Posterior vena cava (tissue), 2 donors: ENCODE measurements around the gene SPECC1. TPM values are rescaled to one million over a fixed set of nuclear protein-coding genes. Genes with fewer than 3 reads are reported as not detected.
"Not testable (repeated sequence)": the region's sequence is repeated elsewhere in the genome, so short reads cannot be mapped to it uniquely, and the experiment has no call there.

ENCODE experiments used
- DNase-seq: peaks from one replicate; pipeline ENCODE4 v3.0.0-alpha.2; 2020; ENCODE audit warnings: low spot score
- intact Hi-C, 2 donors: fragments of 100-400 bp; cut with DNase I; formaldehyde crosslinking; loops; one replicate each; pipeline versions ENCODE4 v1.14.1 to v1.14.2; 2022 to 2023
- long read RNA-seq, 2 donors: library from polyadenylated mRNA; unstranded; transcript quantifications; one replicate each; pipeline ENCODE4 v2.0.0, GENCODE V29; 2020 to 2021
- total RNA-seq, 2 donors: library from RNA; stranded (reverse); fragmentation: NEBNext Ultra II Directional; extraction: Animal tissue kit (Norgen Biotek cat#: 25700); gene quantifications; one replicate each; pipeline ENCODE4 v1.2.1, GENCODE V29; 2021
- donor health status: DM: yes; HTN: yes; CAD: no.
- donor health status: DM: yes; HTN: yes; CAD: no.

SPECC1 gene, protein sequence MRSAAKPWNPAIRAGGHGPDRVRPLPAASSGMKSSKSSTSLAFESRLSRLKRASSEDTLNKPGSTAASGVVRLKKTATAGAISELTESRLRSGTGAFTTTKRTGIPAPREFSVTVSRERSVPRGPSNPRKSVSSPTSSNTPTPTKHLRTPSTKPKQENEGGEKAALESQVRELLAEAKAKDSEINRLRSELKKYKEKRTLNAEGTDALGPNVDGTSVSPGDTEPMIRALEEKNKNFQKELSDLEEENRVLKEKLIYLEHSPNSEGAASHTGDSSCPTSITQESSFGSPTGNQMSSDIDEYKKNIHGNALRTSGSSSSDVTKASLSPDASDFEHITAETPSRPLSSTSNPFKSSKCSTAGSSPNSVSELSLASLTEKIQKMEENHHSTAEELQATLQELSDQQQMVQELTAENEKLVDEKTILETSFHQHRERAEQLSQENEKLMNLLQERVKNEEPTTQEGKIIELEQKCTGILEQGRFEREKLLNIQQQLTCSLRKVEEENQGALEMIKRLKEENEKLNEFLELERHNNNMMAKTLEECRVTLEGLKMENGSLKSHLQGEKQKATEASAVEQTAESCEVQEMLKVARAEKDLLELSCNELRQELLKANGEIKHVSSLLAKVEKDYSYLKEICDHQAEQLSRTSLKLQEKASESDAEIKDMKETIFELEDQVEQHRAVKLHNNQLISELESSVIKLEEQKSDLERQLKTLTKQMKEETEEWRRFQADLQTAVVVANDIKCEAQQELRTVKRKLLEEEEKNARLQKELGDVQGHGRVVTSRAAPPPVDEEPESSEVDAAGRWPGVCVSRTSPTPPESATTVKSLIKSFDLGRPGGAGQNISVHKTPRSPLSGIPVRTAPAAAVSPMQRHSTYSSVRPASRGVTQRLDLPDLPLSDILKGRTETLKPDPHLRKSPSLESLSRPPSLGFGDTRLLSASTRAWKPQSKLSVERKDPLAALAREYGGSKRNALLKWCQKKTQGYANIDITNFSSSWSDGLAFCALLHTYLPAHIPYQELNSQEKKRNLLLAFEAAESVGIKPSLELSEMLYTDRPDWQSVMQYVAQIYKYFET
- total RNA-seq, result 10 to 100 TPM; 44.7 to 59.1 TPM
- long read RNA-seq, donor 1, full-length matches to known transcripts, result 1 of 10 reads
- long read RNA-seq, donor 1, partial matches to known transcripts, result 2 of 10 reads
- long read RNA-seq, donor 1, other reads (novel, unspliced or antisense), result 7 of 10 reads
- long read RNA-seq, donor 2, partial matches to known transcripts, result 11 of 22 reads
- long read RNA-seq, donor 2, other reads (novel, unspliced or antisense), result 5 of 22 reads

- intact Hi-C loops, result loop anchor here in 1 of 2 donors (5.0 kb wide), 2 partner anchors 88 to 108 kb away; no protein-coding TSS in a partner anchor
- DNase-seq, result peak; percentile 94
Measured at GRCh38 chr17:20009302-20010098, at the start of gene SPECC1. Gene SPECC1, plus strand, starts transcription at chr17:20009359. Its CDS starts 87,293 bp downstream, at chr17:20096652.

GRCh38 chr17:19962954-19963353, 46.2 kb upstream of the SPECC1 start:
- intact Hi-C loops, DNase-seq: not testable (repeated sequence)

DNA sequence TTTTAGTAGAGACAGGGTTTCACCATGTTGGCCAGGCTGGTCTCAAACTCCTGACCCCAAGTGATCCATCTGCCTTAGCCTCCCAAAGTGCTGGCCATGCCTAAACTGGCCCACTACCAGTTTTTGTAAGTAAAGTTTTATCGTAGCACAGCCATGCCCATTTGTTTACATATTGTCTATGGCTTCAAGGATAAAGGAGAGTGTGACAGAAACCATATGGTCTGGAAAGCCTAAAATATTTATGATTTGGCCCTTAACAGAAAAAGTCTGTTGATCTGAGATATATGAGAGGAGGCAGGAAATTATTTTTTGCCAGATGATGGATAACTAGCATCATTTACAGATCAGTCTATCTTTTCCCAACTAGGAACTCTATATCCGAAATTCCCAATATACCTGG, 36.0 kb upstream of the SPECC1 start:
- no peak for DNase-seq
- intact Hi-C loops, result no loop called here

- DNase-seq, result no peak
- intact Hi-C loops, result no loop called here
Measured at GRCh38 chr17:19975601-19976000, 33.6 kb upstream of the SPECC1 start.

DNA sequence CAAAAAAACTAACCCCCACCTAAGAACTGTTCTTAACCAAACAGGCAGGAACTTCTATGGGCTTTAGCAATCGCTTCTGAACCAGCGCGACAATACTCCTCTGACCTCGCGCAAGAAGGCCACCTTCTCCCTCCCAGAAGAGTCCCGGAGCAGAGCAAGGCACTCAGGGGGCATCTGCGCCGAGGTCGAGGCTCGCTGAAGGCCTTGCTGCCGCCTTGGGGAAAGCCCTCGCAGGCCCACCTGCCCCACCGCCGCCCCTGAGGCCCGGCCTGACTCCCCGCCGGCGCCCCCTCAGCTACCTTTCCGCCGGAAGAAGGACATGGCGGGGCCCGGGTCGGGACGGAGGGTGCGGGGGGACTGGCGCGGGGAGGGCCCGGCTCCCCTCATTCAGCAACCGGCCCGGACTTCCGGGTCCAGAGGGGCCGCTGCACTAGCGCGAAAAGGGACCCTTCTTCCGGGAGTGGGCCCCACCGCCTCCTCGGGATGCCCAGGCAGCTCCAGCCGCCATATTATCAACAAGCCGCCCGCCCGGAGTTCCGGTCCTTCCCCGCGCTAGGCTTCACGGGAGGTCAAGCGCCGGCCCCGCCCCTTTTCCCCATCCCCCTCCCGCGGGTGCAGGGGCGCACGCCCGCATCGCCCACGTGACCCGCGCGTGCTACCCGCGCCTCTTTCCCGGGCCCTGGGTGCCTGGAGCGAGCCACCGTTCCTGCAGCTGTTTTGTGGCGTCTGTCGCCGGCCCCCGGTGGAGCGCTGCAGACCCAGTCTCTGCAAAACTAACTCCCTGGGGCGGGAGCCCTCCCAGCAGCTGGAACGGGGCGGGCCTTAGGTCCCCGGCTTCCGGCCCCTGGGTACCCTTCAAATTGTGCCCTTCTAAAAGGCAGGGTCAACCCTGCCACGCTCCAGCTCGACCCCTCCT, 31.6 kb upstream of the SPECC1 start, which contains the start of gene AKAP10:
TSS of gene AKAP10 (minus strand) at position 536 of the 916 bp plus-strand sequence. CDS start at position 387, 149 bp downstream.
- intact Hi-C loops, result no loop called here
- peak; percentile 98 for DNase-seq

- intact Hi-C loops, result no loop called here
Measured at GRCh38 chr17:19978209-19978802, 30.9 kb upstream of the SPECC1 start.

DNA sequence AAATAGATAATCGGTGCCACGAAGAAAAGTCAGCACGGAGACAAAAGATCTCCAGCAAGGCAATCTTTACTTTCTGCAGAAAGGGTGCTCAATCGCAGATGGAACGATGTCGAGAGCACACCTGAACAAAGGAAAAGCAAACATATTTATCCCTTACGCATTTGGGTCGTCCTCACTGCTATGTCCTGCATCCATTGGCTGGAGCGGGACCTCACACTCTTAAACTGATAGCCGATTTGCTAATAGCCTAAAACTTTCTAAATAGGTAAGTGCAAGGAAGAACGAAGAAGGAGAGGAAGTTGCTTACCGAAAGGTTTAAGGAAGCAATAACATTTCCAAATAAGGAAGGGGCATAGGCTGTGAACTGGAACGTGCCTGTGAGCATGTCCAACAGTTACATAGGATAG, 30.4 kb upstream of the SPECC1 start:
- no peak for DNase-seq

More at GRCh38 chr17:19978209-19978802, 30.9 kb upstream of the SPECC1 start:
- DNase-seq, result no peak

GRCh38 chr17:19979917-19980770, 29.0 kb upstream of the SPECC1 start:
- intact Hi-C loops, result no loop called here
- peak; percentile 87 for DNase-seq

More for the DNA sequence above, 30.4 kb upstream of the SPECC1 start:
- intact Hi-C loops, result no loop called here

DNA sequence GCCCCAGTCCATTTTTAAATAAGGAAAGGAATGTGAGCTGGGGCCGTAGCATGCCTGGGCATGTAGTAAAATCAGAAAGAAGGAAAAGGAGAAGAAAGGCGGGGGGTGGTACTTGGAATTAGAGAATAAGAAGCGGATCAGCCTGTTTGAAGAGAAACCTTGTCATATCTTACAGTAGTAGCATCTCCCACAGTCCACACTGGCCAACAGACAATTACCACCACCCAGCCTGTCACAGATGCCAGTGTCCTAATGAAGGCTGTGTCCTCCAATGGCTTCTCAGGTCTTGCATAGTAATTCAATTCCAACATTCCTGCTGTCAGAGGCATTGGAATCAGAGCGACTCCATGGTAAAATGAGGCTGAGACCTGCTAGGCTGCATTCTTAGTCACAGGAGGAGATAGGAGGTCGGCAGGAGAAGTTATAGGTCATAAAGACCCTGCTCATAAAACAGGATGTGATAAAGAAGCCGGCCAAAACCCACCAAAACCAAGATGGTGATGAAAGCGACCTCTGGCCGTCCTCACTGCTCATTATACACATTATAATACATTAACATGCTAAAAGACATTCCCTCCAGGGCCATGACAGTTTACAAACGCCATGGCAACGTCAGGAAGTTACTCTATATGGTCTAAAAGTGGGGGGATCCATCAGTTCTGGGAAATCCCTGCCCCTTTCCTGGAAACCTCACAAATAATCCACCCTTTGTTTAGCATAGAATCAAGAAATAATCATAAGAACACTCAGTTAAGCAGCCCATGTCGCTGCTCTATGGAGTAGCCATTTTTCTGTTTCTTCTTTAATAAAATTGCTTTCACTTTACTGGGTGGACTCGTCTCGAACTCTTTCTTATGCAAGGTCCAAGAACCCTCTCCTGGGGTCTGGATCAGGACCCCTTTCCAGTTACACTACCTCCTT, 22.0 kb upstream of the SPECC1 start:
- intact Hi-C loops, result no loop called here

GRCh38 chr17:19987897-19988296, 21.3 kb upstream of the SPECC1 start:
- no peak for DNase-seq
- intact Hi-C loops, result no loop called here

More for the DNA sequence above, 22.0 kb upstream of the SPECC1 start:
- DNase-seq, result no peak

DNA sequence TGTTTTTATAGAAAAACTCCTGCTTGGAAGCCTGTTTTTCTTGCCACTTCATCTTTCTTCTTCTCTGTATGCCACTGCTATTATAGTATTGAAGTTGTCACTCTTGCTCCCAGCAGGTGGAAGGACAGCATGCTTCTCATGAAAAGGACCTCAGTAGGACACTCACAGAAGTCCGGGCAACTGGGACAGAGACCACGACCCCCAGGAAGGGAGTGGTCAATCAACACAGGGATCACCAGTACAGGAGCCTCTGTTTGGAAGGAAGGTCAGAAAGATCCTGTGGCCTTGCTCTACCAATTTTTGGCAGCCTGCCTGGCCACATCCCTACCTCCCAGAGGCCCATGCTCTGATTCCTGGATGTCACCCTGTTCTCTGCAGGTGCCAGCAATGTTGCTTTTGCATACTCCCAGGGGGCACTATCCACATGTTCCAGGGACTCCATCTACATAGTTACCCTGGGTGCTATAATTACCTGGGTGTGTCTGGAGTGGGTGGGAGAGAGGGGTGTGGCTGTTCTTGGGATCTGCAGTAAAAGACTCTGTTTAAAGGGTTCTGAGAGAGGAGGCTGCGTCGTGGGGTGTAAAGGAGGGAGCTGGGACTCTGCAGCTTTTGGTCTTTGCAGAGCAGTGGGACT, 17.8 kb upstream of the SPECC1 start:
- intact Hi-C loops, result loop anchor here in 1 of 2 donors (5.0 kb wide), 1 partner anchor 121 kb away; no protein-coding TSS in a partner anchor
- DNase-seq, result no peak

DNA sequence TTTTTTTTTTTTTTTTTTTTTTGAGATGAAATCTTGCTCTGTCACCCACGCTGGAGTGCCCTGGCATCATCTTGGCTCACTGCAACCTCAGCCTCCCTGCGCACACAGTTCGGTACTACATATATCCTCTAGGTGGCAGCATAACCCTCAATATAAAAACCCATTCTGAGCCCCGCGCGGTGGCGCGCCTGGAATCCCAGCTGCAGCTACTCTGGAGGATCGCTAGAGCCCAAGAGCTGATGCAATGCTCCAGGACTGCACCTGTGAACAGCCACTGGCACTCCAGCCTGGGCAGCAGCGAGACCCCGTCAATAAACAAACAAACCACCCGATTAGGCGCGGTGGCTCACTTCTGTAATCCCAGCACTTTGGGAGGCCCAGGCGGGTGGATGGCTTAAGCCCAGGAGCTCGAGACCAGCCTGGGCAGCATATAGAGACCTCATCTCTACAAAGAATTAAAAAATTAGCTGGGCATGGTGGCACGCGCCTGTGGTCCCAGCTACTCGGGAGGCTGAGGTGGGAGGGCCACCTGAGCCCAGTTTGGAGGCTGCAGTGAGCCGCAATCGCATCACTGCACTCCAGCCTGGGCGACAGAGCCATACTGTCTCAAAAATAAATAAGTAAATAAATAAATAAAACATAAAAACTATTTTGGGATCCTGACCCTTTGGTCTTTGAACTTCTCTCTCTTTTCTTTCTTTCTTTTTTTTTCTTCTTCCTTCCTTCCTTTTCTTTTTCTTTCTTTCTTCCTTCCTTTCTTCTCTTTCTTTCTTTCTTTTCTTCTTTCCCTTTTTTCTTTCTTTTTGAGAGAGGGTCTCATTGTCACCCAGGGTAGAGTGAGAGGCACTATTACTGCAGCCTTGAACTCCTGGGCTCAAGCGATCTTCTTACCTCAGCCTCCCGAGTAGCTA, 16.1 kb upstream of the SPECC1 start:
- intact Hi-C loops, result loop anchor here (2.0 to 5.0 kb wide), 2 partner anchors 119 to 128 kb away; no protein-coding TSS in a partner anchor
- peak; percentile 95 for DNase-seq

DNA sequence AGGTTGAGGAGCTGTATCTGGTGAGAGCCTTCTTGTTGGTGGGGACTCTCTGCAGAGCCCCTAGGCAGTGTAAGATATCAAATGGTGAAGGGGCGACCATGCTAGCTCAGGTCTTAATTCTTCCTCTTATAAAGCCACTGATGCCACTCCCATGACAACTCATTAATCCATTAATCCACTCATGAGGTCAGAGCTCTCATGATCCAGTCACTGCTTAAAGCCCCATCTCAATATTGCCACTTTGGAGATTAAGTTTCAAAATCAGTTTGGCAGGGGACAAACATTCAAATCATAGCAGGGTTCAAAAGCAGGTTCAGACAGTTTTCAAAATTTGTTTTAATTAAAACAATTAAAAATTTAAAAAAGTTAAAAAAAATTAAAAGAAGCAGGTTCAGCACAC, 13.1 kb upstream of the SPECC1 start:
- DNase-seq, result no peak
- intact Hi-C loops, result no loop called here
